ENCODE results near the gene RPS5. TPM values are rescaled to one million over a fixed set of nuclear protein-coding genes. Genes with fewer than 3 reads are reported as not detected.

The RPS5 gene
- polyA plus RNA-seq, 1 experiment, result 1,927 TPM

DNA sequence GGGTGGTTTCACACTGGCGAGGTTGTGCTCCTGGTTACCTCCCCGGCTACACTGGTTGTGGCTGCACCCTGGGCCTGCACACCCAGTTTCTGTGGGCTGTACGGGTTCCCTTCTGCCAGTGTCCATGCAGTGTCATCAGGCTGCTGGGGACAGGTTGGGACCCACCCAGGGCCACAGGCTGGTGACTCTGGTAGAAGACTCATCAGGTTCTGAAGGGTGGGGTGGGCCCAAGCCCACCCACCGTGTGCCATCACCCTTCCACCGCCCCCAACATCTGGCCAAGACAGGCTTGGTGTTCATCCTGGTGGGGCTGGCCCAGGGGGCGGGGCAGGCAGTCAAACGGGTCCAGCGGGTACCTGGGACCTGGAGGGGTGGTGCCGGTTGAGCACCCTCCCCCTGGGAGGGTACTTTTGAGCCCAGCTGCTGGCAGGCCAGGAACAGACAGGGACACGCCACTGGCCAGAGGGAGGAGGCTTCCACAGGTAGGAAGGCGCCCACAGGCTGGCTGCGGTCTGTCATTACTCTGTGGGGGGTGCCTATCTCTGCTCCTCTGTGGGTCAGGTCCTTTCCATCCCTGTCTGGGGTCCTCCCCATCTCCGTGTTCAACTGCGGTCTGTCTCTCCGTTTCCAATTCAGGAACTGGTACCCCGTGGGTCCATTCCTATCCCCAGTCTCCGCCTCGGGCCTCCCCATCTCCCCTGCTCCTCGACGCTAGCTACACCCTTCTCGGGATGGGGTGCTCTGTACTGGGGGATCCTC is 8.3 kb downstream of the RPS5 start, which contains the start of gene RNF225:
Gene RNF225 (plus strand): TSS at position 437 of the 759 bp plus-strand sequence. CDS start 434 bp downstream, outside the sequence.
- Histone ChIP-seq H3K27ac (ENCODE audit: low read depth, low read length) (no peak within 1 kb of the TSS), H3K4me3 (ENCODE audit: low read depth, low read length) (no peak within 1 kb of the TSS), H3K9me3 (ENCODE audit: control insufficient read depth, insufficient read depth, low read length) (no peaks in the 10 kb centered on the region; the same call in 1 of the 2 replicates), H3K27me3 (ENCODE audit: control insufficient read depth, insufficient read depth, low read length) (no peaks in the 10 kb centered on the region)
- TF ChIP-seq, protein P1, sequence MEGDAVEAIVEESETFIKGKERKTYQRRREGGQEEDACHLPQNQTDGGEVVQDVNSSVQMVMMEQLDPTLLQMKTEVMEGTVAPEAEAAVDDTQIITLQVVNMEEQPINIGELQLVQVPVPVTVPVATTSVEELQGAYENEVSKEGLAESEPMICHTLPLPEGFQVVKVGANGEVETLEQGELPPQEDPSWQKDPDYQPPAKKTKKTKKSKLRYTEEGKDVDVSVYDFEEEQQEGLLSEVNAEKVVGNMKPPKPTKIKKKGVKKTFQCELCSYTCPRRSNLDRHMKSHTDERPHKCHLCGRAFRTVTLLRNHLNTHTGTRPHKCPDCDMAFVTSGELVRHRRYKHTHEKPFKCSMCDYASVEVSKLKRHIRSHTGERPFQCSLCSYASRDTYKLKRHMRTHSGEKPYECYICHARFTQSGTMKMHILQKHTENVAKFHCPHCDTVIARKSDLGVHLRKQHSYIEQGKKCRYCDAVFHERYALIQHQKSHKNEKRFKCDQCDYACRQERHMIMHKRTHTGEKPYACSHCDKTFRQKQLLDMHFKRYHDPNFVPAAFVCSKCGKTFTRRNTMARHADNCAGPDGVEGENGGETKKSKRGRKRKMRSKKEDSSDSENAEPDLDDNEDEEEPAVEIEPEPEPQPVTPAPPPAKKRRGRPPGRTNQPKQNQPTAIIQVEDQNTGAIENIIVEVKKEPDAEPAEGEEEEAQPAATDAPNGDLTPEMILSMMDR (IDR thresholded peaks at IDR 0.05; ENCODE audit: low read depth, low read length), result no peak
- no peak for DNase-seq (ENCODE audit: low read depth, low spot score)
- CTCF ChIA-PET, result no interaction called here
- POLR2A ChIA-PET, result interaction anchor here (0.5 kb wide), 1 partner anchor 13 kb away, joined by 4 read pairs; no protein-coding TSS in a partner anchor

DNA sequence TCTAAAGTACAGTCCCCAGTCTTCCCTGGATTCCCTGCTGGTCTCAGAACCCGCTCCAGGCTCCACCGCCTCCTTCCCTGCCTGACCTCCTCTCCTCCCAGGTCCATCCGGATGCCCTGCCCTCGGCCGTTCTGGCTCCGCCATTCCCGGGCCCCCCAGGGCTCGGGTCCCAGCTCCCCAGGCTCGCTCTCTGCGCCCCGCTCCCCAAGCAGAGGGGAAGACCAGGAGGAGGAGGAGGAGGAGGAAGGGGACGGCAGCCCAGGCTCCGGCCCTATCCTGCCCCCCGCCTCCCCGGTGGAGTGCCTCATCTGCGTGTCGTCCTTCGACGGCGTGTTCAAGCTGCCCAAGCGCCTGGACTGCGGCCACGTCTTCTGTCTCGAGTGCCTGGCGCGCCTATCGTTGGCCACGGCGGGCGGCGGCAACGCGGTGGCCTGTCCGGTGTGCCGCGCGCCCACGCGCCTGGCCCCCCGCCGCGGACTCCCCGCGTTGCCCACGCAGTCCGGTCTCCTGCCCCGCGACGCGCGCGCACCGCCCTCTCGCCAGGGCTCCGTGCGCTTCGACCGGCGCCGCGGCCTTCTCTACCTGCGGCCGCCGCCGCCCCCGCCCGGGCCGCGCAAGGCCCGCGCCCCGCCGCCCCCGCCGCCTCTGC is 9.0 kb downstream of the RPS5 start:
- DNase-seq (ENCODE audit: low read depth, low spot score), result no peak
- H3K9me3 ChIP-seq (ENCODE audit: control insufficient read depth, insufficient read depth, low read length), result no peaks in the 10 kb centered on the region; the same call in 1 of the 2 replicates
- CTCF ChIA-PET, result no interaction called here
- POLR2A ChIA-PET, result no interaction called here
- H3K27ac ChIP-seq (ENCODE audit: low read depth, low read length), result no peak overlapping the region
- H3K4me3 ChIP-seq (ENCODE audit: low read depth, low read length), result no peak overlapping the region
- no peaks in the 10 kb centered on the region for H3K27me3 ChIP-seq (ENCODE audit: control insufficient read depth, insufficient read depth, low read length)
- TF ChIP-seq, protein P1 (IDR thresholded peaks at IDR 0.05; ENCODE audit: low read depth, low read length), result no peak

DNA sequence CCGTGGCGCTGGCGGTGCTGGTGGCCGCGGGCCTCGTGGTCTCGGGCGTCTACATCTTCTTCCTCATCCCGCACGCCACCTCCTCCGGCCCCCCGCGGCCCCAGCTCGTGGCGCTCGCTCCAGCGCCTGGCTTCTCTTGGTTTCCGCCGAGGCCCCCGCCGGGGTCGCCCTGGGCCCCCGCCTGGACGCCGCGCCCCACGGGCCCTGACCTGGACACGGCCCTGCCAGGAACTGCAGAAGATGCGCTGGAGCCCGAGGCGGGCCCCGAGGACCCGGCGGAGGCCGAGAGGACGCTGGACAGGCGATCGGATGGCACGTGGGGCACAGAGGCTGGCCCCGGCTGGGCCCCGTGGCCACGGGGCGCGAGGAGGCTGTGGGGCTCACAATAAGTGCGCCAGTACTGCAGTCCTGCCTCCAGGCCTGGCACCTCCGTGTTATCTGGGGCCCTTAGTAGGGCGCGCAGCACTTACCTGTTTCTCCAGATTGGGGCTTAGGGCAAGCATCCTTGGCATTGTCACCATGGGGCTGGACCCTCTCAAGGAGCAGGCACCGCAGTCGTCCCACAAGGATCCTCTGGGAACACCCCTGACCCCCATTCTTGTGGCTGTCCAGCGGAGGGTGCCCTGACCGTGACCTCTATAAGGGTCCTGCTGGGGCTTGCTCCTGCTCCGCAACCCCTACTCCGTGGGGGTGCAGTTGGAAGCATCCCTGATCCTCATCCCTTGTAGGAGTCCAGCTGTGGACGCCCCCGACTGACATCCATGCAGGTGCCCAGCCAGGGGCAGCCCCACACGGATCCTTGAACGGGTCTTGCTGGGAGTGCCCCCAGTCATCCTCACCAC is 9.8 kb downstream of the RPS5 start:
- DNase-seq (ENCODE audit: low read depth, low spot score), result no peak
- Histone ChIP-seq H3K9me3 (ENCODE audit: control insufficient read depth, insufficient read depth, low read length) (no peaks in the 10 kb centered on the region; the same call in 1 of the 2 replicates), H3K27me3 (ENCODE audit: control insufficient read depth, insufficient read depth, low read length) (no peaks in the 10 kb centered on the region), H3K4me3 (ENCODE audit: low read depth, low read length) (no peak overlapping the region), H3K27ac (ENCODE audit: low read depth, low read length) (no peak overlapping the region)
- CTCF ChIA-PET, result no interaction called here
- TF ChIP-seq, protein P1 (IDR thresholded peaks at IDR 0.05; ENCODE audit: low read depth, low read length), result no peak
- POLR2A ChIA-PET, result no interaction called here

DNA sequence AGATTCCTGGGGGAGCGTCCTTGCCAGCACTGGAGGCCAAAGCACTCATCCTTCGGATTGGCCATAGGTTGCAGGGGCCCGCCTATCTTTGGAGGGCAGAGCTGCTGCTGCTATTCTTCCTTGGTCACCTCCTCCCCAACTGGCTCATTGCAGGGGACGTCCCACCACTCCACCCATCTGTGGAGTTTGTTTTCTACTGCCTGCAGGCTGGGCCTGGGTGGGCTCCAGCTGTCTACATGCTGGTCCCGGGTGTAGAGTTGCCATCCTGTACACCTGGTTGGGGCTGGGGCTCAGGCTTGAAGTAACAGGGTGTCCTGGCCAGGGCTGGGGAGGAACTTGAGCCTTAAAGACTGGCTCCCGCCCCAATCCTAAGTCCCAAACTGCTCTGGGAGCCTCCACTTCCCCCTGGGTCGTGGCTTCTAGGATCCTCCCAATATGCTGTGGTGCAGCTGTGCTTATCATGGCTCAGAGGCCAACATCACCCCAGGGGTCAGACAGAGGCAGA is 10.5 kb downstream of the RPS5 start:
- ChIA-PET CTCF (no interaction called here), POLR2A (no interaction called here)
- Histone ChIP-seq H3K27ac (ENCODE audit: low read depth, low read length) (no peak overlapping the region), H3K9me3 (ENCODE audit: control insufficient read depth, insufficient read depth, low read length) (no peaks in the 10 kb centered on the region; the same call in 1 of the 2 replicates), H3K27me3 (ENCODE audit: control insufficient read depth, insufficient read depth, low read length) (no peaks in the 10 kb centered on the region), H3K4me3 (ENCODE audit: low read depth, low read length) (no peak overlapping the region)
- no peak for DNase-seq (ENCODE audit: low read depth, low spot score)
- TF ChIP-seq, protein P1 (IDR thresholded peaks at IDR 0.05; ENCODE audit: low read depth, low read length), result no peak
